Measurements from ENCODE around the gene GABRA1. TPM values are rescaled to one million over a fixed set of nuclear protein-coding genes. Genes with fewer than 3 reads are reported as not detected.

The GABRA1 gene
- polyA plus RNA-seq, 1 experiment: not detected

DNA sequence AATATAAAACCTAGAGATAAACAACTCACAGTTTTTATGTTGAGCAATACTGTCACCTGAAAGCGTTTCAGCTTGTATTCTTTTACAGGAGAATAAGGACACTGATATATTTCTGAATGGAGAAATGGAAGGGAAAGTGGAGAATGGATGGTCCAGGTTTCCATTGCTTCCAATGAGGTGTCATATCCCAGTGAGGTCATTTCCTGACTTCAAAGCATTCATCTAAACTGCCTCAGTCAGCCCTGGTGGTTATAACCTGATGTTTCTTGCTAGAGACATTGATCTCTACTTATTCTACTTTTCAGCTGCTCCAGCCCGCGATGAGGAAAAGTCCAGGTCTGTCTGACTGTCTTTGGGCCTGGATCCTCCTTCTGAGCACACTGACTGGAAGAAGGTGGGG lies 2.6 kb downstream of the GABRA1 start:
- H3K36me3 ChIP-seq (ENCODE audit: control insufficient read depth, insufficient read depth, low read length): no peaks in the 10 kb centered on the region
- ChIA-PET POLR2A (no interaction called here), CTCF (no interaction called here)
- no peak overlapping the region for H3K4me3 ChIP-seq (ENCODE audit: low read depth, low read length)
- TF ChIP-seq CTCF (IDR thresholded peaks at IDR 0.05; ENCODE audit: insufficient read depth, low read depth, low read length): no peak
- DNase-seq (ENCODE audit: low read depth): no peak
- H3K27me3 ChIP-seq (ENCODE audit: control insufficient read depth, insufficient read depth, low read length): no peaks in the 10 kb centered on the region

DNA sequence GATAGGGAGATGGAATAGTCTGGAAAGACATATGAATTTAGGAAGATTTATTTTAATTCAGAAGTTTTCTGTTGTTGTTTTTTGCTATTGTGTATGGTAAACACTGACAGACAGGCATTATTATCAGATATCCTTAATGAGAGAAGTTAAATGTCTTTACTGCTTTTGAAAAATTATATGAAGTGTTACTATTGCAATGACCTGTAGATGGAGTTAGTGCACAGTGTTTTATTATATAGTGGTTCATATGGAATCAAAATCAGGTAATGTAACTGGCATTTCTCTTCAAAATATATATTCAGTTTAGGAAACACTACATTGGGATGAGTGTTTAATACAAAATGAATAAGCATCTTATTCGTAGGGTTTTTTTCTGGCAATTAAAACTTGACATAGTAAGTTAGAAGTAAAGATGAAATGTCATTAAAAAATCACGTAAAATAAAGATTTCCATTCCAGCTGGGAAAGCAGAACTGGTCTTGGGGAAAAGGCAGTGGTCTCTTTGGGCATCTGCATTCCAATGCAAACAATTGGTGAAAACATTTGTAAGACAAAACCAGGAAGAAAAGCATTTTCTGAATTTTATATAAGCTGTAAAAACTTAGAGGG lies 3.9 kb downstream of the GABRA1 start:
- no peaks in the 10 kb centered on the region for H3K27me3 ChIP-seq (ENCODE audit: control insufficient read depth, insufficient read depth, low read length)
- TF ChIP-seq CTCF (IDR thresholded peaks at IDR 0.05; ENCODE audit: insufficient read depth, low read depth, low read length): no peak
- no peak overlapping the region for H3K4me3 ChIP-seq (ENCODE audit: low read depth, low read length)
- no peak for DNase-seq (ENCODE audit: low read depth)
- POLR2A ChIA-PET: no interaction called here
- H3K36me3 ChIP-seq (ENCODE audit: control insufficient read depth, insufficient read depth, low read length): no peaks in the 10 kb centered on the region
- CTCF ChIA-PET: no interaction called here

GRCh38 chr5:161857358-161857757 lies 9.4 kb downstream of the GABRA1 start:
- TF ChIP-seq CTCF (IDR thresholded peaks at IDR 0.05; ENCODE audit: insufficient read depth, low read depth, low read length): no peak
- no peak for DNase-seq (ENCODE audit: low read depth)
- ChIA-PET CTCF (no interaction called here), POLR2A (no interaction called here)
- H3K27me3 ChIP-seq (ENCODE audit: control insufficient read depth, insufficient read depth, low read length): no peaks in the 10 kb centered on the region
- no peaks in the 10 kb centered on the region for H3K36me3 ChIP-seq (ENCODE audit: control insufficient read depth, insufficient read depth, low read length)
- H3K4me3 ChIP-seq (ENCODE audit: low read depth, low read length): no peak overlapping the region

- no peak overlapping the region for H3K4me3 ChIP-seq (ENCODE audit: low read depth, low read length)
- POLR2A ChIA-PET: no interaction called here
- CTCF ChIA-PET: no interaction called here
These were observed 15.3 kb downstream of the GABRA1 start for GRCh38 chr5:161863259-161863658.

GRCh38 chr5:161863811-161864210 lies 15.9 kb downstream of the GABRA1 start:
- Histone ChIP-seq H3K36me3 (ENCODE audit: control insufficient read depth, insufficient read depth, low read length) (no peaks in the 10 kb centered on the region), H3K4me3 (ENCODE audit: low read depth, low read length) (no peak overlapping the region), H3K27me3 (ENCODE audit: control insufficient read depth, insufficient read depth, low read length) (no peaks in the 10 kb centered on the region)
- POLR2A ChIA-PET: no interaction called here
- DNase-seq (ENCODE audit: low read depth): no peak
- CTCF ChIA-PET: no interaction called here
- TF ChIP-seq CTCF (IDR thresholded peaks at IDR 0.05; ENCODE audit: insufficient read depth, low read depth, low read length): no peak

More at GRCh38 chr5:161863259-161863658, 15.3 kb downstream of the GABRA1 start:
- DNase-seq (ENCODE audit: low read depth): no peak
- TF ChIP-seq CTCF (IDR thresholded peaks at IDR 0.05; ENCODE audit: insufficient read depth, low read depth, low read length): no peak
- Histone ChIP-seq H3K36me3 (ENCODE audit: control insufficient read depth, insufficient read depth, low read length) (no peaks in the 10 kb centered on the region), H3K27me3 (ENCODE audit: control insufficient read depth, insufficient read depth, low read length) (no peaks in the 10 kb centered on the region)

Measured in BJ (cell line).